OCI-LY1 (cell line): ENCODE data around the gene BEND6.

ENCODE experiments used
- CTCF ChIP-seq: fragments of 200-600 bp; sonication (generic), shearing (Covaris generic); IDR thresholded peaks from 2 replicates; pipeline ENCODE4 v1.5.1; 2017; ENCODE audit warnings: mild to moderate bottlenecking, antibody characterized with exemption, low read length, moderate library complexity, mixed read lengths
- EZH2 ChIP-seq: fragments of 200-600 bp; sonication (generic), shearing (Covaris generic); IDR thresholded peaks from 2 replicates; pipeline ENCODE4 v1.8.0; 2017; ENCODE audit warnings: borderline replicate concordance, mixed run types, mild to moderate bottlenecking, antibody characterized with exemption, low read length, moderate library complexity, mixed read lengths

- TF ChIP-seq CTCF (no peak), EZH2 (no peak)
Measured at GRCh38 chr6:57024775-57025174, 69.9 kb downstream of the BEND6 start.
